Panc1 (cell line): Measurements from ENCODE around the gene SLC6A6. TPM values are rescaled to one million over a fixed set of nuclear protein-coding genes. Genes with fewer than 3 reads are reported as not detected.

Experiments
- ATAC-seq: fragments of 200-7000 bp; cut with Tn5 transposase; 2 replicates; pipeline ENCODE4 v1.9.1; 2020; ENCODE audit warnings: mild to moderate bottlenecking, moderate library complexity
- BruUV-seq: library from RNA; stranded (reverse); fragments of 400-500 nt; replicated peaks from 2 replicates; lab custom pipeline; 2021; lab: Mats Ljungman, UMichigan
- CTCF ChIA-PET: fragments of 300-600 bp; sonication (Branson Sonifier 250); formaldehyde crosslinking; loops from one replicate; lab custom pipeline; 2022; ENCODE audit warnings: antibody characterized with exemption; lab: Charles Lee
- POLR2A ChIA-PET: fragments of 300-600 bp; sonication (Branson Sonifier 250); formaldehyde crosslinking; loops from one replicate; lab custom pipeline; 2022; ENCODE audit warnings: antibody characterized with exemption; lab: Charles Lee
- DNase-seq: peaks from one replicate; pipeline ENCODE4 v3.0.0-alpha.2; 2010; ENCODE audit warnings: low read depth, low spot score
- H3K27ac ChIP-seq: 2 replicates; pipeline ENCODE4 v1.5.1; 2011; ENCODE audit warnings: mild to moderate bottlenecking, low read length, inconsistent platforms
- H3K27me3 ChIP-seq: fragments of 200-500 bp; sonication (Bioruptor generic); 2 replicates; pipeline ENCODE4 v1.6.0; 2014; ENCODE audit warnings: low read length, inconsistent platforms; ENCODE audit not compliant: control insufficient read depth, insufficient read depth
- H3K36me3 ChIP-seq: fragments of 200-500 bp; sonication (Bioruptor generic); 2 replicates; pipeline ENCODE4 v1.5.1; 2014; ENCODE audit warnings: inconsistent platforms, mild to moderate bottlenecking, low read length, moderate library complexity; ENCODE audit not compliant: control insufficient read depth, insufficient read depth
- H3K4me1 ChIP-seq: 2 replicates; pipeline ENCODE4 v1.5.1; 2011; ENCODE audit warnings: inconsistent platforms, mild to moderate bottlenecking, low read length, moderate library complexity; ENCODE audit not compliant: control insufficient read depth, insufficient read depth
- H3K4me3 ChIP-seq, 2 experiments: 2 replicates each; pipeline ENCODE4 v1.5.1; 2011 to 2012; ENCODE audit warnings: low read depth in 2 of 2, low read length in 2 of 2, mild to moderate bottlenecking in 2 of 2, inconsistent platforms in 1 of 2, moderate library complexity in 1 of 2
- H3K9me3 ChIP-seq: fragments of 200-500 bp; sonication (Bioruptor generic); 2 replicates; pipeline ENCODE4 v1.5.1; 2014; ENCODE audit warnings: low read depth, mild to moderate bottlenecking, inconsistent platforms, low read length, moderate library complexity; ENCODE audit not compliant: control insufficient read depth, insufficient read depth
- POLR2AphosphoS5 ChIP-seq: IDR thresholded peaks from 2 replicates; pipeline ENCODE4 v1.6.1; 2012; ENCODE audit warnings: mild to moderate bottlenecking, low read depth, low read length, moderate library complexity
- SIN3A ChIP-seq: IDR thresholded peaks from 2 replicates; pipeline ENCODE4 v1.6.1; 2012; ENCODE audit warnings: low read depth, mild to moderate bottlenecking, low read length, moderate library complexity, borderline replicate concordance; ENCODE audit not compliant: insufficient read depth
- TCF7L2 ChIP-seq: IDR thresholded peaks from 2 replicates; pipeline ENCODE4 v1.6.1; 2011; ENCODE audit warnings: mild to moderate bottlenecking, low read depth, low read length, inconsistent platforms
- in situ Hi-C: cut with HindIII; loops from 2 replicates; pipeline ENCODE4 v1.10.0; 2016; ENCODE audit warnings: low sequenced_read_pairs, low pct_unique_long_range_greater_than_20kb
- intact Hi-C: fragments of 100-400 bp; cut with micrococcal nuclease; formaldehyde crosslinking; loops from one replicate; pipeline ENCODE4 v1.10.0; 2022; ENCODE audit not compliant: unreplicated experiment
- total RNA-seq: library from RNA; stranded (reverse); gene quantifications from one replicate; pipeline ENCODE4 v1.2.1, GENCODE V29; 2021; ENCODE audit not compliant: unreplicated experiment
- TF ChIP-seq, protein P1 (sequence below), 2 experiments: IDR thresholded peaks; 2 replicates each; pipeline ENCODE4 v1.6.1; 2011 to 2012; ENCODE audit warnings: low read depth in 2 of 2, control low read depth in 1 of 2, low read length in 1 of 2, mild to moderate bottlenecking in 1 of 2, moderate library complexity in 1 of 2; ENCODE audit not compliant: insufficient read depth in 1 of 2
- TF ChIP-seq, protein P2 (sequence below): fragments of 450-650 bp; IDR thresholded peaks from 2 replicates; pipeline ENCODE4 v1.5.1; 2017; ENCODE audit warnings: mild to moderate bottlenecking

SLC6A6 gene
- total RNA-seq, 1 experiment from 2014 or later, result 61.0 TPM

DNA sequence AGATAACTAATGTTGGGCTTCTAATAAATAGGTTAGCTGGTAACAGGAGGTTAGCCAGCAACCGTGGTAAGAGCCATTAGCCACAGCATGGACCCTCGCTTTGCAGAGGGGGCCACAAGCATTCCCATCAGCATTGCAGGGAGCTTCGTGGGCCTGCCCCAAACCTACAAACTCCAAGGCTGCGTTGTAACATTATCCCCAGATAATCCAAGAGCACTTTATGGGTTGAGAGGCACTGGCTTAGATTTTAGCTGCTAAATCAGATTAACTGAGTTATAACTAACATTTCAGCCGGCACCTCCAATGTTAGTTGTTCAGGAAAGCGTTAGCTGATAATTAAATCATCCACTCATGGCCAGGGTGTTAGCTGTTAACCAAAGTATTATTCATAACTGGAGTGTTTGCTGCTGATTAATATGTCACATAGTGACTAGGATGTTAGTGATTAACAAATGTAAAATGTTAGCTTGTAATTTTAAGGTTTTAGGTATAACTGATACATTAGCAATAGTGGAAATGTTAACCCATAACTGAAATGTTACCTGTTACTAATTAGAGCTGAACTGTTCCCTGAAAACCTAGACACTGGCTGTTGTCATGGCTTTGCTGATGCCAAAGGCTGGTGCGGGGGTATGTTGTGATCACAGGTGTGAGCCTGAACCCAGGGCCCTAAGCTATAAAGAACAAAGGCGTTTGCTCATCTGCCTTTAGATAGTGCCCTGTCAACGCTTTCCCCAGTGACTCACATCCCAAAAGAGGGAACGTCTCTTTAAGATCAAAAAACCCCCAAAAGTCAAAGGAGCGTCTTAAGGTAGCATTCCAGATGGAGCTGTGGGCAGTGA is 56.2 kb downstream of the SLC6A6 start:
- H3K27me3 ChIP-seq, result no peaks in the 10 kb centered on the region
- no peak overlapping the region for H3K4me3 ChIP-seq
- H3K36me3 ChIP-seq, result no peaks in the 10 kb centered on the region
- DNase-seq, result no peak
- POLR2A ChIA-PET, result no interaction called here
- in situ Hi-C loops, result no loop called here
- no TSS peak for BruUV-seq
- no peak for TF ChIP-seq SIN3A
- TF ChIP-seq, protein P1, sequence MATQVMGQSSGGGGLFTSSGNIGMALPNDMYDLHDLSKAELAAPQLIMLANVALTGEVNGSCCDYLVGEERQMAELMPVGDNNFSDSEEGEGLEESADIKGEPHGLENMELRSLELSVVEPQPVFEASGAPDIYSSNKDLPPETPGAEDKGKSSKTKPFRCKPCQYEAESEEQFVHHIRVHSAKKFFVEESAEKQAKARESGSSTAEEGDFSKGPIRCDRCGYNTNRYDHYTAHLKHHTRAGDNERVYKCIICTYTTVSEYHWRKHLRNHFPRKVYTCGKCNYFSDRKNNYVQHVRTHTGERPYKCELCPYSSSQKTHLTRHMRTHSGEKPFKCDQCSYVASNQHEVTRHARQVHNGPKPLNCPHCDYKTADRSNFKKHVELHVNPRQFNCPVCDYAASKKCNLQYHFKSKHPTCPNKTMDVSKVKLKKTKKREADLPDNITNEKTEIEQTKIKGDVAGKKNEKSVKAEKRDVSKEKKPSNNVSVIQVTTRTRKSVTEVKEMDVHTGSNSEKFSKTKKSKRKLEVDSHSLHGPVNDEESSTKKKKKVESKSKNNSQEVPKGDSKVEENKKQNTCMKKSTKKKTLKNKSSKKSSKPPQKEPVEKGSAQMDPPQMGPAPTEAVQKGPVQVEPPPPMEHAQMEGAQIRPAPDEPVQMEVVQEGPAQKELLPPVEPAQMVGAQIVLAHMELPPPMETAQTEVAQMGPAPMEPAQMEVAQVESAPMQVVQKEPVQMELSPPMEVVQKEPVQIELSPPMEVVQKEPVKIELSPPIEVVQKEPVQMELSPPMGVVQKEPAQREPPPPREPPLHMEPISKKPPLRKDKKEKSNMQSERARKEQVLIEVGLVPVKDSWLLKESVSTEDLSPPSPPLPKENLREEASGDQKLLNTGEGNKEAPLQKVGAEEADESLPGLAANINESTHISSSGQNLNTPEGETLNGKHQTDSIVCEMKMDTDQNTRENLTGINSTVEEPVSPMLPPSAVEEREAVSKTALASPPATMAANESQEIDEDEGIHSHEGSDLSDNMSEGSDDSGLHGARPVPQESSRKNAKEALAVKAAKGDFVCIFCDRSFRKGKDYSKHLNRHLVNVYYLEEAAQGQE (IDR thresholded peaks at IDR 0.05; ENCODE audit: insufficient read depth in 1 of 2, low read depth in 2 of 2, low read length in 1 of 2), result no peak
- TF ChIP-seq TCF7L2, result no peak
- no peak for TF ChIP-seq POLR2AphosphoS5
- TF ChIP-seq, protein P2, sequence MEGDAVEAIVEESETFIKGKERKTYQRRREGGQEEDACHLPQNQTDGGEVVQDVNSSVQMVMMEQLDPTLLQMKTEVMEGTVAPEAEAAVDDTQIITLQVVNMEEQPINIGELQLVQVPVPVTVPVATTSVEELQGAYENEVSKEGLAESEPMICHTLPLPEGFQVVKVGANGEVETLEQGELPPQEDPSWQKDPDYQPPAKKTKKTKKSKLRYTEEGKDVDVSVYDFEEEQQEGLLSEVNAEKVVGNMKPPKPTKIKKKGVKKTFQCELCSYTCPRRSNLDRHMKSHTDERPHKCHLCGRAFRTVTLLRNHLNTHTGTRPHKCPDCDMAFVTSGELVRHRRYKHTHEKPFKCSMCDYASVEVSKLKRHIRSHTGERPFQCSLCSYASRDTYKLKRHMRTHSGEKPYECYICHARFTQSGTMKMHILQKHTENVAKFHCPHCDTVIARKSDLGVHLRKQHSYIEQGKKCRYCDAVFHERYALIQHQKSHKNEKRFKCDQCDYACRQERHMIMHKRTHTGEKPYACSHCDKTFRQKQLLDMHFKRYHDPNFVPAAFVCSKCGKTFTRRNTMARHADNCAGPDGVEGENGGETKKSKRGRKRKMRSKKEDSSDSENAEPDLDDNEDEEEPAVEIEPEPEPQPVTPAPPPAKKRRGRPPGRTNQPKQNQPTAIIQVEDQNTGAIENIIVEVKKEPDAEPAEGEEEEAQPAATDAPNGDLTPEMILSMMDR, result no peak
- no peak for ATAC-seq
- peaks cover 77% of the 10 kb centered on the region for H3K4me1 ChIP-seq
- intact Hi-C loops, result loop anchor here (10.0 kb wide), 1 partner anchor 54 kb away; the partner anchor contains the start of gene SLC6A6
- H3K27ac ChIP-seq, result peak overlapping the region; percentile 48
- CTCF ChIA-PET, result interaction anchor here (0.6 to 1.3 kb wide), 2 partner anchors 10 to 255 kb away, joined by 3 to 5 read pairs; no protein-coding TSS in a partner anchor
- no peaks in the 10 kb centered on the region for H3K9me3 ChIP-seq

DNA sequence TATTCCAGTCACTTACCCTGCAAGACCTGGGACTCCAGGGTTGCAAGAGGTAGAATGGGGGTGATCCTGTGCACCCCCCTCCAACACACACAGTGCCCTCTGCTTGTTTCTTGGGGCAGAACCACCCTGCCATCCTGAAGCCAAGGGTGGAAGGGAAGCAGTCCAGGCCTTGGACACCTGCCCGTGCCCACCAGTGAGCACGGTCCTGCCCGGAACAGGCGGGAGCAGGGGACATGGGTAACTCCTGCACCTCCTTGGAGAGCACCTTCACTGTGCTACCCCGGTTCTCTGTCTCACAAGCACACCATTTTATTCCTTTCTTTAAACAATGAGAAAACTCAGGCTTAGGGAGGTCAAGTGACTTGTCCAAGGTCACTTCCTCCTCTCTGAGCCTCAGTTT is 57.0 kb downstream of the SLC6A6 start:
- H3K4me1 ChIP-seq, result peaks cover 70% of the 10 kb centered on the region
- intact Hi-C loops, result loop anchor here (10.0 kb wide), 1 partner anchor 55 kb away; the partner anchor contains the start of gene SLC6A6
- in situ Hi-C loops, result no loop called here

More for the DNA sequence above, 57.0 kb downstream of the SLC6A6 start:
- no peak overlapping the region for H3K4me3 ChIP-seq
- POLR2A ChIA-PET, result no interaction called here
- no peak for DNase-seq
- no peaks in the 10 kb centered on the region for H3K27me3 ChIP-seq
- TF ChIP-seq TCF7L2 (no peak), SIN3A (no peak)
- TF ChIP-seq, protein P1 (IDR thresholded peaks at IDR 0.05; ENCODE audit: insufficient read depth in 1 of 2, low read depth in 2 of 2, low read length in 1 of 2), result no peak
- no peaks in the 10 kb centered on the region for H3K9me3 ChIP-seq
- H3K27ac ChIP-seq, result peak overlapping the region; percentile 48; the same call in 1 of the 2 replicates
- no peaks in the 10 kb centered on the region for H3K36me3 ChIP-seq
- ATAC-seq, result no peak
- BruUV-seq, result no TSS peak
- CTCF ChIA-PET, result no interaction called here
